Naive thymus-derived CD8-positive, alpha-beta T cell (primary cell): Measurements from ENCODE around the gene AMBRA1. TPM values are rescaled to one million over a fixed set of nuclear protein-coding genes. Genes with fewer than 3 reads are reported as not detected.

Experiments
- ATAC-seq, 2 donors: fragments of 150-1000 bp; cut with Tn5 transposase in 1 of 2; sonication (Bioruptor Pico), chemical (Tn5 transposase) in 1 of 2; 1 replicate in 1 of 2; 2 replicates in 1 of 2; pipeline ENCODE4 v1.10.0; 2021; ENCODE audit warnings: mild to moderate bottlenecking in 2 of 2, moderate library complexity in 2 of 2
- POLR2A ChIA-PET: fragments of 350-600 bp; sonication (Branson Sonifier 250); formaldehyde crosslinking; loops from one replicate; lab custom pipeline; 2021; ENCODE audit warnings: antibody characterized with exemption; lab: Charles Lee
- DNase-seq, 10 donors: peaks; one replicate each; pipeline versions ENCODE4 v3.0.0 to v3.0.0-alpha.2; 2020 to 2022
- H3K27ac Mint-ChIP-seq, 10 donors: one replicate each; pipeline ENCODE4 v1.8.0; 2020 to 2022; ENCODE audit warnings: mild to moderate bottlenecking in 10 of 10, mixed read lengths in 10 of 10, moderate library complexity in 4 of 10, inconsistent platforms in 1 of 10
- H3K27me3 Mint-ChIP-seq, 5 donors: one replicate each; pipeline ENCODE4 v1.8.0; 2021 to 2022; ENCODE audit warnings: mixed read lengths in 5 of 5
- H3K36me3 Mint-ChIP-seq, 3 donors: one replicate each; pipeline ENCODE4 v1.8.0; 2020 to 2022; ENCODE audit warnings: mixed read lengths in 3 of 3, mild to moderate bottlenecking in 2 of 3, inconsistent platforms in 1 of 3
- H3K4me1 Mint-ChIP-seq, 4 donors: one replicate each; pipeline ENCODE4 v1.8.0; 2021 to 2022; ENCODE audit warnings: mixed read lengths in 4 of 4
- H3K4me3 Mint-ChIP-seq, 10 donors: one replicate each; pipeline ENCODE4 v1.8.0; 2020 to 2022; ENCODE audit warnings: mild to moderate bottlenecking in 10 of 10, mixed read lengths in 10 of 10, moderate library complexity in 6 of 10, inconsistent platforms in 1 of 10
- H3K9me3 Mint-ChIP-seq, 9 donors: one replicate each; pipeline ENCODE4 v1.8.0; 2020 to 2022; ENCODE audit warnings: mixed read lengths in 9 of 9, mild to moderate bottlenecking in 3 of 9, inconsistent platforms in 1 of 9, moderate library complexity in 1 of 9
- polyA plus RNA-seq, 3 donors: library from polyadenylated mRNA; unstranded; fragments of 300-500 nt; fragmentation: Illumina TruSeq; gene quantifications; one replicate each; pipeline ENCODE4 v1.2.3, GENCODE V29; 2021
- total RNA-seq, 8 experiments: library from RNA in 2 of 8; stranded (reverse) in 2 of 8; gene quantifications; one replicate each; pipeline ENCODE4 v1.2.3 and lab custom pipeline; 2021 to 2026

The AMBRA1 gene
- total and polyA plus RNA-seq, 5 experiments from 2014 or later, result 6.1 to 38.8 (median 16.3) TPM

- Mint-ChIP-seq H3K4me3 (no peak overlapping the region), H3K9me3 (no peaks in the 10 kb centered on the region), H3K27me3 (no peaks in the 10 kb centered on the region), H3K27ac (peak overlapping the region in 1 of 10 donors; percentile 11), H3K36me3 (peaks cover 5 to 92% (median 19%) of the 10 kb centered on the region in 3 donors), H3K4me1 (peaks cover 0 to 7% (median 0%) of the 10 kb centered on the region in 4 donors)
- ATAC-seq (no peak), DNase-seq (no peak)
- POLR2A ChIA-PET, result no interaction called here
These were observed 164.1 kb downstream of the AMBRA1 start for GRCh38 chr11:46429717-46430116.

GRCh38 chr11:46427364-46427763 is 166.5 kb downstream of the AMBRA1 start:
- H3K27ac Mint-ChIP-seq, result peak overlapping the region in 1 of 10 donors; percentile 34
- no peak overlapping the region for H3K4me3 Mint-ChIP-seq
- peaks cover 0 to 7% (median 0%) of the 10 kb centered on the region in 4 donors for H3K4me1 Mint-ChIP-seq
- no peak for DNase-seq
- H3K36me3 Mint-ChIP-seq, result peaks cover 5 to 84% (median 19%) of the 10 kb centered on the region in 3 donors
- ATAC-seq, result no peak
- H3K27me3 Mint-ChIP-seq, result no peaks in the 10 kb centered on the region
- H3K9me3 Mint-ChIP-seq, result no peaks in the 10 kb centered on the region
- POLR2A ChIA-PET, result no interaction called here

- Mint-ChIP-seq H3K4me1 (peaks cover 0 to 6% (median 0%) of the 10 kb centered on the region in 4 donors), H3K36me3 (peaks cover 2 to 86% (median 17%) of the 10 kb centered on the region in 3 donors), H3K4me3 (no peak overlapping the region), H3K27me3 (no peaks in the 10 kb centered on the region), H3K27ac (no peak overlapping the region), H3K9me3 (no peaks in the 10 kb centered on the region)
- ATAC-seq (no peak), DNase-seq (no peak)
- POLR2A ChIA-PET, result no interaction called here
These were observed 167.4 kb downstream of the AMBRA1 start for GRCh38 chr11:46426233-46426991.

GRCh38 chr11:46422588-46422987 is 171.2 kb downstream of the AMBRA1 start:
- no peaks in the 10 kb centered on the region for H3K9me3 Mint-ChIP-seq
- no peak overlapping the region for H3K4me3 Mint-ChIP-seq
- ATAC-seq (no peak), DNase-seq (no peak)
- peaks cover 0 to 2% (median 0%) of the 10 kb centered on the region in 4 donors for H3K4me1 Mint-ChIP-seq
- peaks cover 0 to 75% (median 21%) of the 10 kb centered on the region in 3 donors for H3K36me3 Mint-ChIP-seq
- no peaks in the 10 kb centered on the region for H3K27me3 Mint-ChIP-seq
- POLR2A ChIA-PET, result interaction anchor here (0.7 kb wide), 1 partner anchor 90 kb away, joined by 3 read pairs; no protein-coding TSS in a partner anchor
- H3K27ac Mint-ChIP-seq, result peak overlapping the region in 2 of 10 donors; percentile 25 to 62

- ATAC-seq (no peak), DNase-seq (no peak)
- peak overlapping the region in 1 of 10 donors; percentile 15 for H3K27ac Mint-ChIP-seq
- H3K27me3 Mint-ChIP-seq, result no peaks in the 10 kb centered on the region
- H3K4me1 Mint-ChIP-seq, result peaks cover 0 to 9% (median 0%) of the 10 kb centered on the region in 4 donors
- no peaks in the 10 kb centered on the region for H3K9me3 Mint-ChIP-seq
- peaks cover 0 to 74% (median 29%) of the 10 kb centered on the region in 3 donors for H3K36me3 Mint-ChIP-seq
- POLR2A ChIA-PET, result no interaction called here
- H3K4me3 Mint-ChIP-seq, result no peak overlapping the region
These were observed 172.5 kb downstream of the AMBRA1 start for GRCh38 chr11:46421257-46421880.

- POLR2A ChIA-PET, result no interaction called here
- ATAC-seq, result no peak
- Mint-ChIP-seq H3K4me3 (no peak overlapping the region), H3K27ac (no peak overlapping the region), H3K4me1 (peaks cover 5 to 17% (median 7%) of the 10 kb centered on the region in 4 donors), H3K36me3 (peaks cover 3 to 73% (median 31%) of the 10 kb centered on the region in 3 donors), H3K9me3 (no peaks in the 10 kb centered on the region), H3K27me3 (no peaks in the 10 kb centered on the region)
- no peak for DNase-seq
These were observed 173.3 kb downstream of the AMBRA1 start for GRCh38 chr11:46420513-46420912.

- no peak overlapping the region for H3K4me3 Mint-ChIP-seq
- no peaks in the 10 kb centered on the region for H3K9me3 Mint-ChIP-seq
- peaks cover 4 to 63% (median 35%) of the 10 kb centered on the region in 3 donors for H3K36me3 Mint-ChIP-seq
- H3K4me1 Mint-ChIP-seq, result peaks cover 21 to 35% (median 24%) of the 10 kb centered on the region in 4 donors
- ATAC-seq (no peak), DNase-seq (no peak)
- H3K27me3 Mint-ChIP-seq, result no peaks in the 10 kb centered on the region
- H3K27ac Mint-ChIP-seq, result no peak overlapping the region
- POLR2A ChIA-PET, result no interaction called here
These were observed 175.1 kb downstream of the AMBRA1 start for GRCh38 chr11:46418751-46419150.

- H3K4me3 Mint-ChIP-seq, result peak overlapping the region in 1 of 10 donors; percentile 25
- H3K9me3 Mint-ChIP-seq, result no peaks in the 10 kb centered on the region
- POLR2A ChIA-PET, result no interaction called here
- peaks cover 24 to 45% (median 27%) of the 10 kb centered on the region in 4 donors for H3K4me1 Mint-ChIP-seq
- no peak for DNase-seq
- peaks cover 4 to 60% (median 33%) of the 10 kb centered on the region in 3 donors for H3K36me3 Mint-ChIP-seq
- no peak overlapping the region for H3K27ac Mint-ChIP-seq
- ATAC-seq, result no peak
- no peaks in the 10 kb centered on the region for H3K27me3 Mint-ChIP-seq
These were observed 176.1 kb downstream of the AMBRA1 start for GRCh38 chr11:46417711-46418110.

GRCh38 chr11:46414879-46415278 is 178.9 kb downstream of the AMBRA1 start:
- Mint-ChIP-seq H3K36me3 (peaks cover 4 to 48% (median 24%) of the 10 kb centered on the region in 3 donors), H3K27ac (peak overlapping the region in 8 of 10 donors; percentile 1 to 83 (median 48)), H3K4me3 (peak overlapping the region in 9 of 10 donors; percentile 5 to 78 (median 70)), H3K4me1 (peaks cover 24 to 48% (median 27%) of the 10 kb centered on the region in 4 donors), H3K27me3 (no peaks in the 10 kb centered on the region), H3K9me3 (no peaks in the 10 kb centered on the region)
- peak in 1 of 2 donors; percentile 5 for ATAC-seq
- POLR2A ChIA-PET, result no interaction called here
- DNase-seq, result no peak

- peak; percentile 76 to 91 for ATAC-seq
- H3K36me3 Mint-ChIP-seq, result peaks cover 4 to 52% (median 28%) of the 10 kb centered on the region in 3 donors
- peak overlapping the region in 9 of 10 donors; percentile 18 to 86 (median 55) for H3K27ac Mint-ChIP-seq
- no peaks in the 10 kb centered on the region for H3K9me3 Mint-ChIP-seq
- POLR2A ChIA-PET, result interaction anchor here (1.5 kb wide), 1 partner anchor 22 kb away, joined by 4 read pairs; no protein-coding TSS in a partner anchor
- H3K4me1 Mint-ChIP-seq, result peaks cover 24 to 48% (median 27%) of the 10 kb centered on the region in 4 donors
- DNase-seq, result peak; percentile 18 to 81 (median 66)
- H3K27me3 Mint-ChIP-seq, result no peaks in the 10 kb centered on the region
- H3K4me3 Mint-ChIP-seq, result peak overlapping the region; percentile 5 to 78 (median 66)
These were observed 179.4 kb downstream of the AMBRA1 start for GRCh38 chr11:46414466-46414796.

- peak overlapping the region in 8 of 10 donors; percentile 42 to 78 (median 72) for H3K4me3 Mint-ChIP-seq
- peak; percentile 86 to 89 for ATAC-seq
- DNase-seq, result peak in 5 of 10 donors; percentile 24 to 77 (median 48)
- peaks cover 24 to 48% (median 27%) of the 10 kb centered on the region in 4 donors for H3K4me1 Mint-ChIP-seq
- POLR2A ChIA-PET, result interaction anchor here (1.5 kb wide), 1 partner anchor 21 kb away, joined by 4 read pairs; no protein-coding TSS in a partner anchor
- H3K36me3 Mint-ChIP-seq, result peaks cover 4 to 53% (median 29%) of the 10 kb centered on the region in 3 donors
- no peaks in the 10 kb centered on the region for H3K27me3 Mint-ChIP-seq
- peak overlapping the region; percentile 18 to 86 (median 42) for H3K27ac Mint-ChIP-seq
- no peaks in the 10 kb centered on the region for H3K9me3 Mint-ChIP-seq
These were observed 179.9 kb downstream of the AMBRA1 start for GRCh38 chr11:46413760-46414465.

GRCh38 chr11:46410021-46410420 is 183.8 kb downstream of the AMBRA1 start:
- POLR2A ChIA-PET, result no interaction called here
- ATAC-seq (no peak), DNase-seq (no peak)
- Mint-ChIP-seq H3K9me3 (no peaks in the 10 kb centered on the region), H3K4me3 (no peak overlapping the region), H3K4me1 (peaks cover 15 to 26% (median 15%) of the 10 kb centered on the region in 4 donors), H3K36me3 (peaks cover 0 to 51% (median 22%) of the 10 kb centered on the region in 3 donors), H3K27me3 (no peaks in the 10 kb centered on the region), H3K27ac (no peak overlapping the region)
